GM18519 (cell line): ENCODE measurements around the gene PRAMEF26.
"Not testable (repeated sequence)": the region's sequence is repeated elsewhere in the genome, so short reads cannot be mapped to it uniquely, and the experiment has no call there.

ENCODE experiments used
- ATAC-seq: cut with Tn5 transposase; IDR thresholded peaks from one replicate; pipeline ENCODE4 v1.9.1; 2021; ENCODE audit warnings: mild to moderate bottlenecking, moderate library complexity; ENCODE audit not compliant: unreplicated experiment, low FRiP score

PRAMEF26 gene

GRCh38 chr1:13155909-13156308 lies at the start of gene PRAMEF26:
Gene PRAMEF26, minus strand, starts transcription at chr1:13156009. Its CDS starts 2,914 bp downstream, at chr1:13153095.
- ATAC-seq = not testable (repeated sequence)

GRCh38 chr1:13201309-13201708 lies 45.5 kb upstream of the PRAMEF26 start, which contains the start of gene PRAMEF13:
Gene PRAMEF13, minus strand, starts transcription at chr1:13201409. Its CDS starts 1,820 bp downstream, at chr1:13199589.
- ATAC-seq = not testable (repeated sequence)

DNA sequence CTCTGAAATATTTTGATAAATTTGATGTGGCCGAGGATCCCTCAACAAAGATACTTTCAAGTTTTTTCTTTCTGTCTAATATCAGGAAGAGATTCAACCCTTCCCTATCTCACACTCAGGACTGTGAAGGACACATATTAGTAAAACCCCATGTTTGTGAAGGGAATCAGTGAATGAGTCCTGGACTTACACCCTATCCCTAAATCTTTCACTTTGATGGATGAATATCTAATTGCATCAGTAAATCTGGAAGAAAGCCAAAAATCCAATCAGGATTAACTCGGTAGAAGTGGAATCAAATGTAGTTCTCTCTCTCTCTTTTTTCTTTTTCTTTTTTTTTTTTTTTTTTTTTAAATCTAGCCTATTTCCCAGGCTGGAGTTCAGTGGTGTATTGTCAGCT lies 15.7 kb upstream of the PRAMEF26 start, which contains the start of gene PRAMEF9:
TSS of gene PRAMEF9 (plus strand) at position 301 of the 400 bp plus-strand sequence. CDS start 3,433 bp downstream, outside the sequence.
- ATAC-seq = not testable (repeated sequence)

DNA sequence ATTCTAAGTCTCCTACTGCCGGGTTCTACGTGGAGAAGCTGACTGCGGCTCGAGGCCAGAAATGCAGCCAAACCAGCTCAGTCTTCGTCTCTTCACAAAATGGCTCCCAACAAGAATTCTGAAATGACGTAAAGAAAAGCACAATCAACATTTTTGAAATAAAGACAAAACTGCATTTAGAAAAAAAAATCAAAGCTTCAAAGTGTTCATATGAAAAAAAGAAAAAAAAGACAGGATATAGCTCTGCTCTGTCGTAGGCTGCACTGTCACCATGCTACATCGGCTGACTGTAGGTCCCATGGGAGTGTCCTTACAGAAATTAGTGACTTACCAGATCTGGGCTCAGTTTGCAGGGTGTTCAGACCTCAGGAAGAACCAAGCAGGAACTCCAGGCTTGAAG lies 9.7 kb upstream of the PRAMEF26 start, which contains the start of gene HNRNPCL4:
TSS of gene HNRNPCL4 (minus strand) at position 101 of the 400 bp plus-strand sequence. CDS start 164 bp downstream, outside the sequence.
- not testable (repeated sequence) for ATAC-seq

GRCh38 chr1:13116754-13117153 lies 39.1 kb downstream of the PRAMEF26 start, which contains the start of gene HNRNPCL2:
Gene HNRNPCL2, minus strand, starts transcription at chr1:13116854. Its CDS starts 454 bp downstream, at chr1:13116400.
- not testable (repeated sequence) for ATAC-seq
